ENCODE data around the gene LTB4R2.

DNA sequence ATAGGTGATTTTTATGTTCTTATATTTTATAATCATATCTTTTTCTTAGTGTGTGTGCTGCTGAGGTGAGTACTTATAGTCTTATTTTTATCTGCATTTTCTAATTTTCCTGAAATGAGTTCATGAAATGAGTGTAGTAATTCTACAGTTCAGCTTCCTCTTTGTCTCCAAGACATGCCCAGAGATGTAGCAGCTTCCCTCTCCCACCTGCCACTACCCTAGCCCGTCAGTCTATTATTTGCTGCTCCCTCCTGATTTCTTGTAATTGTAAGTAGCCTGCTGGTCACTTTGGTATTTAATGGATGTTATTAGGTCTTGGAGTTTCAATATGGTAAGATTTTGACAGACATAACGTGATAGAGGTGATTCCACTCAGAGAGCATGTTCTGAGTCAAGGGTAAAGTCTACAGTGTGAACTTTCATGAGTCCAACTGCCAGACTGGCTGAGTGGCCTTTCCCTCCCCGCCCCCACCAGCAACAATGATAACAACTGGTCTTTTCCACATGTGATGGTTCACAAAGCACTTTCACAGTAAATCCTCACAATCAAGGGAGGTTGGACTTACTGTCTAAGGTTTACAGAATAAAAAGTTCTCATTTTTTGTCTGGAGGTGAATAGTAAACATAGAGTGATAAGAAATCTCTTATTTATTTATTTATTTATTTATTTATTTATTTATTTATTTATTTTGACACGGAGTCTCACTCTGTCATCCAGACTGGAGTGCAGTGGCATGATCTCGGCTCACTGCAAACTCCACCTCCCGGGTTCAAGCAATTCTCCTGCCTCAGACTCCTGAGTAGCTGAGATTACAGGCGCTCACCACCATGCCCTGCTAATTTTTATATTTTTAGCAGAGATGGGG lies 34.1 kb downstream of the LTB4R2 start:
- no peak for TF ChIP-seq EZH2 (IDR thresholded peaks at IDR 0.05; ENCODE audit: insufficient read depth, low read length)
- TF ChIP-seq, protein P1, sequence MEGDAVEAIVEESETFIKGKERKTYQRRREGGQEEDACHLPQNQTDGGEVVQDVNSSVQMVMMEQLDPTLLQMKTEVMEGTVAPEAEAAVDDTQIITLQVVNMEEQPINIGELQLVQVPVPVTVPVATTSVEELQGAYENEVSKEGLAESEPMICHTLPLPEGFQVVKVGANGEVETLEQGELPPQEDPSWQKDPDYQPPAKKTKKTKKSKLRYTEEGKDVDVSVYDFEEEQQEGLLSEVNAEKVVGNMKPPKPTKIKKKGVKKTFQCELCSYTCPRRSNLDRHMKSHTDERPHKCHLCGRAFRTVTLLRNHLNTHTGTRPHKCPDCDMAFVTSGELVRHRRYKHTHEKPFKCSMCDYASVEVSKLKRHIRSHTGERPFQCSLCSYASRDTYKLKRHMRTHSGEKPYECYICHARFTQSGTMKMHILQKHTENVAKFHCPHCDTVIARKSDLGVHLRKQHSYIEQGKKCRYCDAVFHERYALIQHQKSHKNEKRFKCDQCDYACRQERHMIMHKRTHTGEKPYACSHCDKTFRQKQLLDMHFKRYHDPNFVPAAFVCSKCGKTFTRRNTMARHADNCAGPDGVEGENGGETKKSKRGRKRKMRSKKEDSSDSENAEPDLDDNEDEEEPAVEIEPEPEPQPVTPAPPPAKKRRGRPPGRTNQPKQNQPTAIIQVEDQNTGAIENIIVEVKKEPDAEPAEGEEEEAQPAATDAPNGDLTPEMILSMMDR (IDR thresholded peaks at IDR 0.05; ENCODE audit: insufficient read depth, low read depth, low read length): no peak

Data from astrocyte (in vitro differentiated cells and primary cell).